Nephron (organoid): ENCODE data around the gene DDR2.
A peak's percentile ranks its signal among the peaks of the same experiment; 100 is the strongest.

ENCODE experiments used
- H3K27ac Mint-ChIP-seq, 3 experiments: 2 replicates each; pipeline ENCODE4 v1.8.0; 2020; ENCODE audit warnings: mixed read lengths in 3 of 3, mild to moderate bottlenecking in 2 of 3, moderate library complexity in 1 of 3
- H3K27me3 Mint-ChIP-seq: 2 replicates; pipeline ENCODE4 v1.8.0; 2021; ENCODE audit warnings: low read depth, mild to moderate bottlenecking, moderate library complexity, mixed read lengths
- H3K36me3 Mint-ChIP-seq: 2 replicates; pipeline ENCODE4 v1.8.0; 2020; ENCODE audit warnings: low read depth, mixed read lengths
- H3K4me1 Mint-ChIP-seq: 2 replicates; pipeline ENCODE4 v1.8.0; 2020; ENCODE audit warnings: mixed read lengths
- H3K4me3 Mint-ChIP-seq, 3 experiments: 2 replicates each; pipeline ENCODE4 v1.8.0; 2020; ENCODE audit warnings: mild to moderate bottlenecking in 3 of 3, mixed read lengths in 3 of 3, moderate library complexity in 2 of 3
- H3K9me3 Mint-ChIP-seq: 2 replicates; pipeline ENCODE4 v1.8.0; 2020; ENCODE audit warnings: mixed read lengths
- CTCF ChIP-seq, 3 experiments: fragments of 200-600 bp; sonication (generic); IDR thresholded peaks; one replicate each; pipeline ENCODE4 v1.5.0; 2021; ENCODE audit warnings: antibody characterized with exemption in 3 of 3; ENCODE audit not compliant: unreplicated experiment in 3 of 3

DDR2 gene

GRCh38 chr1:162732566-162733335 is 100.5 kb downstream of the DDR2 start:
- Mint-ChIP-seq H3K27me3 (no peaks in the 10 kb centered on the region), H3K27ac (peak overlapping the region in 2 of 3 experiments; percentile 22 to 64), H3K4me1 (peaks cover 8% of the 10 kb centered on the region), H3K4me3 (no peak overlapping the region), H3K9me3 (peaks cover 6% of the 10 kb centered on the region), H3K36me3 (peaks cover 31% of the 10 kb centered on the region)
- no peak for TF ChIP-seq CTCF (IDR thresholded peaks at IDR 0.05; ENCODE audit: unreplicated experiment in 3 of 3)

- no peak overlapping the region for H3K4me3 Mint-ChIP-seq
- peaks cover 6% of the 10 kb centered on the region for H3K9me3 Mint-ChIP-seq
- H3K36me3 Mint-ChIP-seq = peaks cover 31% of the 10 kb centered on the region
- no peaks in the 10 kb centered on the region for H3K27me3 Mint-ChIP-seq
- H3K27ac Mint-ChIP-seq = peak overlapping the region in 1 of 3 experiments; percentile 64
- TF ChIP-seq CTCF (IDR thresholded peaks at IDR 0.05; ENCODE audit: unreplicated experiment in 3 of 3) = no peak
- H3K4me1 Mint-ChIP-seq = peaks cover 8% of the 10 kb centered on the region
These were observed 101.0 kb downstream of the DDR2 start for GRCh38 chr1:162733336-162733590.

GRCh38 chr1:162734047-162734446 is 101.8 kb downstream of the DDR2 start:
- H3K4me1 Mint-ChIP-seq = peaks cover 8% of the 10 kb centered on the region
- no peak overlapping the region for H3K4me3 Mint-ChIP-seq
- H3K9me3 Mint-ChIP-seq = peaks cover 6% of the 10 kb centered on the region
- H3K27me3 Mint-ChIP-seq = no peaks in the 10 kb centered on the region
- peaks cover 31% of the 10 kb centered on the region for H3K36me3 Mint-ChIP-seq
- no peak for TF ChIP-seq CTCF (IDR thresholded peaks at IDR 0.05; ENCODE audit: unreplicated experiment in 3 of 3)
- H3K27ac Mint-ChIP-seq = no peak overlapping the region

- TF ChIP-seq CTCF (IDR thresholded peaks at IDR 0.05; ENCODE audit: unreplicated experiment in 3 of 3) = no peak
- Mint-ChIP-seq H3K4me1 (peaks cover 8% of the 10 kb centered on the region), H3K4me3 (no peak overlapping the region), H3K36me3 (peaks cover 30% of the 10 kb centered on the region), H3K27ac (no peak overlapping the region), H3K9me3 (peaks cover 10% of the 10 kb centered on the region), H3K27me3 (no peaks in the 10 kb centered on the region)
These were observed 103.9 kb downstream of the DDR2 start for GRCh38 chr1:162736184-162736583.

- Mint-ChIP-seq H3K4me3 (no peak overlapping the region), H3K36me3 (peaks cover 34% of the 10 kb centered on the region), H3K27me3 (no peaks in the 10 kb centered on the region), H3K4me1 (peaks cover 8% of the 10 kb centered on the region), H3K27ac (no peak overlapping the region), H3K9me3 (peaks cover 10% of the 10 kb centered on the region)
- TF ChIP-seq CTCF (IDR thresholded peaks at IDR 0.05; ENCODE audit: unreplicated experiment in 3 of 3) = no peak
These were observed 104.4 kb downstream of the DDR2 start for GRCh38 chr1:162736633-162737067.

- peaks cover 57% of the 10 kb centered on the region for H3K36me3 Mint-ChIP-seq
- H3K27me3 Mint-ChIP-seq = no peaks in the 10 kb centered on the region
- H3K27ac Mint-ChIP-seq = no peak overlapping the region
- no peak for TF ChIP-seq CTCF (IDR thresholded peaks at IDR 0.05; ENCODE audit: unreplicated experiment in 3 of 3)
- H3K4me1 Mint-ChIP-seq = no peaks in the 10 kb centered on the region
- H3K4me3 Mint-ChIP-seq = no peak overlapping the region
- H3K9me3 Mint-ChIP-seq = peaks cover 24% of the 10 kb centered on the region
These were observed 108.5 kb downstream of the DDR2 start for GRCh38 chr1:162740755-162741154.
